Measurements from ENCODE around the gene ITPRIPL2.

The ITPRIPL2 gene

GRCh38 chr16:19142939-19143598, 29.3 kb downstream of the ITPRIPL2 start:
- no peak overlapping the region for H3K27ac ChIP-seq (ENCODE audit: insufficient read depth, low read length, poor library complexity, severe bottlenecking)
- H3K9me3 ChIP-seq (ENCODE audit: control insufficient read depth, low read length), result no peaks in the 10 kb centered on the region
- no peak overlapping the region for H3K4me3 ChIP-seq (ENCODE audit: insufficient read depth, low read depth, low read length, poor library complexity, severe bottlenecking)
- no peak for DNase-seq
- no peaks in the 10 kb centered on the region for H3K27me3 ChIP-seq (replicated peaks; ENCODE audit: control insufficient read depth, insufficient read depth, low read length, poor library complexity, severe bottlenecking)
- no peaks in the 10 kb centered on the region for H3K36me3 ChIP-seq (ENCODE audit: control insufficient read depth, insufficient read depth, low read length)
- no peaks in the 10 kb centered on the region for H3K4me1 ChIP-seq (ENCODE audit: control insufficient read depth, insufficient read depth, low read length, poor library complexity, severe bottlenecking)

- Histone ChIP-seq H3K27ac (ENCODE audit: insufficient read depth, low read length, poor library complexity, severe bottlenecking) (no peak overlapping the region), H3K4me1 (ENCODE audit: control insufficient read depth, insufficient read depth, low read length, poor library complexity, severe bottlenecking) (no peaks in the 10 kb centered on the region), H3K9me3 (ENCODE audit: control insufficient read depth, low read length) (no peaks in the 10 kb centered on the region), H3K36me3 (ENCODE audit: control insufficient read depth, insufficient read depth, low read length) (no peaks in the 10 kb centered on the region), H3K27me3 (replicated peaks; ENCODE audit: control insufficient read depth, insufficient read depth, low read length, poor library complexity, severe bottlenecking) (no peaks in the 10 kb centered on the region), H3K4me3 (ENCODE audit: insufficient read depth, low read depth, low read length, poor library complexity, severe bottlenecking) (no peak overlapping the region)
- DNase-seq, result no peak
Measured at GRCh38 chr16:19143599-19143956, 29.8 kb downstream of the ITPRIPL2 start.

GRCh38 chr16:19145010-19145409, 31.2 kb downstream of the ITPRIPL2 start:
- H3K27ac ChIP-seq (ENCODE audit: insufficient read depth, low read length, poor library complexity, severe bottlenecking), result no peak overlapping the region
- H3K9me3 ChIP-seq (ENCODE audit: control insufficient read depth, low read length), result no peaks in the 10 kb centered on the region
- H3K4me3 ChIP-seq (ENCODE audit: insufficient read depth, low read depth, low read length, poor library complexity, severe bottlenecking), result no peak overlapping the region
- H3K27me3 ChIP-seq (replicated peaks; ENCODE audit: control insufficient read depth, insufficient read depth, low read length, poor library complexity, severe bottlenecking), result no peaks in the 10 kb centered on the region
- H3K4me1 ChIP-seq (ENCODE audit: control insufficient read depth, insufficient read depth, low read length, poor library complexity, severe bottlenecking), result no peaks in the 10 kb centered on the region
- no peaks in the 10 kb centered on the region for H3K36me3 ChIP-seq (ENCODE audit: control insufficient read depth, insufficient read depth, low read length)
- DNase-seq, result no peak

GRCh38 chr16:19147126-19147525, 33.4 kb downstream of the ITPRIPL2 start:
- no peaks in the 10 kb centered on the region for H3K36me3 ChIP-seq (ENCODE audit: control insufficient read depth, insufficient read depth, low read length)
- H3K27ac ChIP-seq (ENCODE audit: insufficient read depth, low read length, poor library complexity, severe bottlenecking), result no peak overlapping the region
- H3K27me3 ChIP-seq (replicated peaks; ENCODE audit: control insufficient read depth, insufficient read depth, low read length, poor library complexity, severe bottlenecking), result no peaks in the 10 kb centered on the region
- no peaks in the 10 kb centered on the region for H3K4me1 ChIP-seq (ENCODE audit: control insufficient read depth, insufficient read depth, low read length, poor library complexity, severe bottlenecking)
- no peak for DNase-seq
- H3K9me3 ChIP-seq (ENCODE audit: control insufficient read depth, low read length), result no peaks in the 10 kb centered on the region
- H3K4me3 ChIP-seq (ENCODE audit: insufficient read depth, low read depth, low read length, poor library complexity, severe bottlenecking), result no peak overlapping the region

- H3K27ac ChIP-seq (ENCODE audit: insufficient read depth, low read length, poor library complexity, severe bottlenecking), result no peak overlapping the region
- no peak overlapping the region for H3K4me3 ChIP-seq (ENCODE audit: insufficient read depth, low read depth, low read length, poor library complexity, severe bottlenecking)
- no peaks in the 10 kb centered on the region for H3K9me3 ChIP-seq (ENCODE audit: control insufficient read depth, low read length)
- H3K36me3 ChIP-seq (ENCODE audit: control insufficient read depth, insufficient read depth, low read length), result no peaks in the 10 kb centered on the region
- no peaks in the 10 kb centered on the region for H3K4me1 ChIP-seq (ENCODE audit: control insufficient read depth, insufficient read depth, low read length, poor library complexity, severe bottlenecking)
- no peaks in the 10 kb centered on the region for H3K27me3 ChIP-seq (replicated peaks; ENCODE audit: control insufficient read depth, insufficient read depth, low read length, poor library complexity, severe bottlenecking)
- no peak for DNase-seq
Measured at GRCh38 chr16:19147627-19148026, 33.9 kb downstream of the ITPRIPL2 start.

- Histone ChIP-seq H3K4me1 (ENCODE audit: control insufficient read depth, insufficient read depth, low read length, poor library complexity, severe bottlenecking) (no peaks in the 10 kb centered on the region), H3K4me3 (ENCODE audit: insufficient read depth, low read depth, low read length, poor library complexity, severe bottlenecking) (no peak overlapping the region), H3K36me3 (ENCODE audit: control insufficient read depth, insufficient read depth, low read length) (no peaks in the 10 kb centered on the region), H3K9me3 (ENCODE audit: control insufficient read depth, low read length) (no peaks in the 10 kb centered on the region), H3K27ac (ENCODE audit: insufficient read depth, low read length, poor library complexity, severe bottlenecking) (no peak overlapping the region), H3K27me3 (replicated peaks; ENCODE audit: control insufficient read depth, insufficient read depth, low read length, poor library complexity, severe bottlenecking) (no peaks in the 10 kb centered on the region)
- DNase-seq, result no peak
Measured at GRCh38 chr16:19148189-19148588, 34.4 kb downstream of the ITPRIPL2 start.

- no peak overlapping the region for H3K4me3 ChIP-seq (ENCODE audit: insufficient read depth, low read depth, low read length, poor library complexity, severe bottlenecking)
- no peak for DNase-seq
- no peak overlapping the region for H3K27ac ChIP-seq (ENCODE audit: insufficient read depth, low read length, poor library complexity, severe bottlenecking)
- H3K27me3 ChIP-seq (replicated peaks; ENCODE audit: control insufficient read depth, insufficient read depth, low read length, poor library complexity, severe bottlenecking), result no peaks in the 10 kb centered on the region
- no peaks in the 10 kb centered on the region for H3K36me3 ChIP-seq (ENCODE audit: control insufficient read depth, insufficient read depth, low read length)
- no peaks in the 10 kb centered on the region for H3K4me1 ChIP-seq (ENCODE audit: control insufficient read depth, insufficient read depth, low read length, poor library complexity, severe bottlenecking)
- no peaks in the 10 kb centered on the region for H3K9me3 ChIP-seq (ENCODE audit: control insufficient read depth, low read length)
Measured at GRCh38 chr16:19151310-19151709, 37.5 kb downstream of the ITPRIPL2 start.

GRCh38 chr16:19152042-19152441, 38.3 kb downstream of the ITPRIPL2 start:
- Histone ChIP-seq H3K4me1 (ENCODE audit: control insufficient read depth, insufficient read depth, low read length, poor library complexity, severe bottlenecking) (no peaks in the 10 kb centered on the region), H3K27me3 (replicated peaks; ENCODE audit: control insufficient read depth, insufficient read depth, low read length, poor library complexity, severe bottlenecking) (no peaks in the 10 kb centered on the region), H3K4me3 (ENCODE audit: insufficient read depth, low read depth, low read length, poor library complexity, severe bottlenecking) (no peak overlapping the region), H3K36me3 (ENCODE audit: control insufficient read depth, insufficient read depth, low read length) (no peaks in the 10 kb centered on the region), H3K27ac (ENCODE audit: insufficient read depth, low read length, poor library complexity, severe bottlenecking) (no peak overlapping the region), H3K9me3 (ENCODE audit: control insufficient read depth, low read length) (no peaks in the 10 kb centered on the region)
- DNase-seq, result no peak

GRCh38 chr16:19153876-19154275, 40.1 kb downstream of the ITPRIPL2 start:
- DNase-seq, result no peak
- no peaks in the 10 kb centered on the region for H3K36me3 ChIP-seq (ENCODE audit: control insufficient read depth, insufficient read depth, low read length)
- no peak overlapping the region for H3K27ac ChIP-seq (ENCODE audit: insufficient read depth, low read length, poor library complexity, severe bottlenecking)
- no peaks in the 10 kb centered on the region for H3K27me3 ChIP-seq (replicated peaks; ENCODE audit: control insufficient read depth, insufficient read depth, low read length, poor library complexity, severe bottlenecking)
- H3K4me1 ChIP-seq (ENCODE audit: control insufficient read depth, insufficient read depth, low read length, poor library complexity, severe bottlenecking), result no peaks in the 10 kb centered on the region
- H3K4me3 ChIP-seq (ENCODE audit: insufficient read depth, low read depth, low read length, poor library complexity, severe bottlenecking), result no peak overlapping the region
- no peaks in the 10 kb centered on the region for H3K9me3 ChIP-seq (ENCODE audit: control insufficient read depth, low read length)

GRCh38 chr16:19162085-19162484, 48.3 kb downstream of the ITPRIPL2 start:
- H3K27ac ChIP-seq (ENCODE audit: insufficient read depth, low read length, poor library complexity, severe bottlenecking), result no peak overlapping the region
- H3K27me3 ChIP-seq (replicated peaks; ENCODE audit: control insufficient read depth, insufficient read depth, low read length, poor library complexity, severe bottlenecking), result no peaks in the 10 kb centered on the region
- H3K9me3 ChIP-seq (ENCODE audit: control insufficient read depth, low read length), result no peaks in the 10 kb centered on the region
- no peak overlapping the region for H3K4me3 ChIP-seq (ENCODE audit: insufficient read depth, low read depth, low read length, poor library complexity, severe bottlenecking)
- no peak for DNase-seq
- no peaks in the 10 kb centered on the region for H3K36me3 ChIP-seq (ENCODE audit: control insufficient read depth, insufficient read depth, low read length)
- H3K4me1 ChIP-seq (ENCODE audit: control insufficient read depth, insufficient read depth, low read length, poor library complexity, severe bottlenecking), result no peaks in the 10 kb centered on the region

Measured in effector memory CD4-positive, alpha-beta T cell (primary cell).